ENCODE data around the gene SMOC1.

GRCh38 chr14:69861025-69861569 is 18.1 kb upstream of the SMOC1 start:
- TF ChIP-seq CTCF (IDR thresholded peaks at IDR 0.05) (no peak), POLR2AphosphoS5 (IDR thresholded peaks at IDR 0.05) (no peak), POLR2A (IDR thresholded peaks at IDR 0.05) (no peak)
